Measurements from ENCODE around the gene SMIM44. TPM values are rescaled to one million over a fixed set of nuclear protein-coding genes. Genes with fewer than 3 reads are reported as not detected.

SMIM44 gene
- total and polyA plus RNA-seq, 2 donors: not detected

DNA sequence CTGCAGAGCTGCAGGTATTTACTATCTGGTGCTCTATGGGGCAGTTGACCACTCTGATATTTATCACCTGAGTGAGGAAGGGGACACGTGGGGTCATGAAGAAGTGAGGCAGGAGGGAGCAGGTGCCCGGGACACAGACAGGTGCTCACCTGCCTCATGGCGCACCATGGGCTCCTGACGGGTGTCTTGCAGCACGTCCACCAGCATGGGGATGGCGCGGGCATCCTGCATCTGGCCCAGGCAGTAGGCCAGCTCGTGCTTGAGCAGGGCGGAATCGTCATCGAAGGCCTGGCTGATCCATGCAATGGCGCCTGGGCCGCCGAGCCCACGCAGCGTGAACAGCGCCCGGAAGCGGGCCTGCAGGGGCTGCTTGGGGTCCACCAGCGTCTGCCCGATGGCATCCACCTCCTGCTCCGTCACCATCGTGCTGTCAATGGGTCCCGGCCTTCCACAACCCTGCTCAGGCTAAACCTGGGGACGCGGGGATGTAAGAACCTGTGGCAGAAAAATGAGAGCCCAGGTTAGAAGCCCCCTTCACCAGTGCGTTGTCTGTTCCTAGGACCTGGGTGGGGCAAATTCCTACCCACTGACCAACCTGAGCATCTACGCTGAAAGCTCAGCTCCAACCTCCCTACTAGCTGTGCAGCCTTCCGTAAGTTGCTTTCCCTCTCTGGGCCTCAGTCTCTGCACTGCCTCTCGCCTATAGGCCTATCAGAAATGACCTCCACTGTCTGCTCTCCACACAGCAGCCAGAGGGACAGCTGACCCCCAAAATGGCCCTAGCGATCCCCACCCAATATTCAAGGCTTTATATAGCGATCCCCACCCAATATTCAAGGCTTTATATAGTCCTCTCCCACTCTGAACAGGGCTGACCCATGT lies 13.4 kb upstream of the SMIM44 start:
- no peak overlapping the region for H3K27ac ChIP-seq (ENCODE audit: low read depth in 1 of 2, low read length in 1 of 2)
- H3K27me3 ChIP-seq (ENCODE audit: control insufficient read depth in 2 of 2, insufficient read depth in 1 of 2, low read length in 1 of 2): no peaks in the 10 kb centered on the region
- H3K4me3 ChIP-seq (ENCODE audit: low read length in 2 of 2): no peak overlapping the region
- 98% methylated on average over 32 of the region's 32 CpGs for WGBS
- DNase-seq (ENCODE audit: low read depth in 6 of 9, low spot score in 9 of 9): no peak
- H3K9me3 ChIP-seq (ENCODE audit: control insufficient read depth in 2 of 2, insufficient read depth in 1 of 2, low read length in 1 of 2): peaks cover 0 to 2% of the 10 kb centered on the region in 2 donors
- peaks cover 27 to 33% of the 10 kb centered on the region in 2 donors for H3K36me3 ChIP-seq (ENCODE audit: control insufficient read depth in 2 of 2, insufficient read depth in 2 of 2, low read length in 1 of 2)
- peaks cover 10 to 27% of the 10 kb centered on the region in 2 donors for H3K4me1 ChIP-seq (ENCODE audit: control insufficient read depth in 2 of 2, insufficient read depth in 2 of 2, low read length in 2 of 2)

DNA sequence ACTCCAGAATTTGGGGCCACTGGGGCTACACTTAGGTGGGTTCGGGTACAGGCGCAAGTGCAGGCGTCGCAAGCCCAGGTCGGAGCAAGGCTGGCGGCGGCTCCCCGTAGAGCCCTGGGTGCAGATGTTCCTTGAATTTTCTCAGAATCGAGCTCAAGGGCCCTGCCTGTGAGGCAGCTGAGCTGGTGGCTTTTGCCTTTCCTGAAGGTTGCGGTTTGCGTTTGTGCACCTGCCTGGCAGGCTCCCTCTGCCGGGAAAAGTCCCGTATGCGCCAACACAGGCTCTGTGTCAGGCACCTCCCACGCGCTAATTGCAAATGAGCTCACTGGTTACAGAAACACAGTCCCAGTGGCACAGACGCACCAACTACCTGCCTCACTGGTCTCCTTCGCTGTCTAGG lies 11.3 kb upstream of the SMIM44 start:
- Histone ChIP-seq H3K27me3 (ENCODE audit: control insufficient read depth in 2 of 2, insufficient read depth in 1 of 2, low read length in 1 of 2) (no peaks in the 10 kb centered on the region), H3K4me3 (ENCODE audit: low read length in 2 of 2) (no peak overlapping the region), H3K27ac (ENCODE audit: low read depth in 1 of 2, low read length in 1 of 2) (peak overlapping the region; percentile 53 to 86), H3K4me1 (ENCODE audit: control insufficient read depth in 2 of 2, insufficient read depth in 2 of 2, low read length in 2 of 2) (peaks cover 5 to 14% of the 10 kb centered on the region in 2 donors), H3K36me3 (ENCODE audit: control insufficient read depth in 2 of 2, insufficient read depth in 2 of 2, low read length in 1 of 2) (peaks cover 27 to 45% of the 10 kb centered on the region in 2 donors), H3K9me3 (ENCODE audit: control insufficient read depth in 2 of 2, insufficient read depth in 1 of 2, low read length in 1 of 2) (no peaks in the 10 kb centered on the region)
- DNase-seq (ENCODE audit: low read depth in 6 of 9, low spot score in 9 of 9): peak in 4 of 9 donors; percentile 62 to 82 (median 66)
- WGBS: 55% methylated on average over 18 of the region's 18 CpGs

DNA sequence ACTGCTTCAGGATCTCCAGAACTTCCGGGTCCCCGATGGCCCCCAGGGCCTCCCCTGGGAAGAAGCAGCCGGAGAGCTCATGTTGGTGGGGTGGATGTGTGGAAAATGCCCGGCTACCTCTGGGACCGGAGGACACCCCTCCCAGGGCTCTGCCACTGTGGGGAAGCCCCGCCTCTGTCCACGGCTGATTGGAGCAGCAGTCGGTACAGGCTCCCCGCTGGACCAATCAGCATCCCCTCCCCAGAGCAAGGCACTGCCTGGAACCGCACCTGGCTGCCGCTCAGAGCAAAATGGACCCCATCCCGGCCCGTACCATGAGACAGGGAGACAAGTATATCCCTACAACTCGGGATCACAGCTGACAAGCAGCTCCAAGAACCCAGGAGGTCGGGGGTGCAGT lies 10.8 kb upstream of the SMIM44 start:
- Histone ChIP-seq H3K27ac (ENCODE audit: low read depth in 1 of 2, low read length in 1 of 2) (peak overlapping the region; percentile 53 to 86), H3K27me3 (ENCODE audit: control insufficient read depth in 2 of 2, insufficient read depth in 1 of 2, low read length in 1 of 2) (no peaks in the 10 kb centered on the region), H3K9me3 (ENCODE audit: control insufficient read depth in 2 of 2, insufficient read depth in 1 of 2, low read length in 1 of 2) (no peaks in the 10 kb centered on the region), H3K4me1 (ENCODE audit: control insufficient read depth in 2 of 2, insufficient read depth in 2 of 2, low read length in 2 of 2) (peaks cover 5 to 12% of the 10 kb centered on the region in 2 donors), H3K36me3 (ENCODE audit: control insufficient read depth in 2 of 2, insufficient read depth in 2 of 2, low read length in 1 of 2) (peaks cover 27 to 45% of the 10 kb centered on the region in 2 donors), H3K4me3 (ENCODE audit: low read length in 2 of 2) (no peak overlapping the region)
- peak in 3 of 9 donors; percentile 52 to 64 (median 53) for DNase-seq (ENCODE audit: low read depth in 6 of 9, low spot score in 9 of 9)
- WGBS: 83% methylated on average over 15 of the region's 15 CpGs

DNA sequence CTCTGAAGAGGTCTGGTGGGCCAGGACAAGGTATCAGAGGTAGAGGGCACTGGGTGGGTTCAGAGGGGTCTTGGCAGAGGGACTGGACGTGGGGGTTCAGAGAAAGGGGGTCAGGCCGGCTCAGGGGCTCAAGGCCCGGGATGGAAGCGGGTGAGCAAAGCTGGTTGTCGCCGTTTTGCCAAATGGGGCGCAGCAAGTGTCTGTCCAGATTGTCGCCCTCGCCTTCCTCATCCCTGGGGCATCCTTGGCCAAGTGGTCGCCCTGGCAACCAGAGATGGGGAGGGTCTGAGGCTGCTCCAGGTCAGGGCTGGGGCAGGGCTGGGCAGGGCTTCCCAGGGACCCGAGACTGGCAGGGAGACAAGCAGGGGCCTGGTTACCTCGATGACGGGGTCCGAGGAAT lies 10.4 kb upstream of the SMIM44 start:
- Histone ChIP-seq H3K9me3 (ENCODE audit: control insufficient read depth in 2 of 2, insufficient read depth in 1 of 2, low read length in 1 of 2) (no peaks in the 10 kb centered on the region), H3K4me3 (ENCODE audit: low read length in 2 of 2) (no peak overlapping the region), H3K27me3 (ENCODE audit: control insufficient read depth in 2 of 2, insufficient read depth in 1 of 2, low read length in 1 of 2) (no peaks in the 10 kb centered on the region), H3K4me1 (ENCODE audit: control insufficient read depth in 2 of 2, insufficient read depth in 2 of 2, low read length in 2 of 2) (peaks cover 5 to 12% of the 10 kb centered on the region in 2 donors), H3K27ac (ENCODE audit: low read depth in 1 of 2, low read length in 1 of 2) (peak overlapping the region in 1 of 2 donors; percentile 86), H3K36me3 (ENCODE audit: control insufficient read depth in 2 of 2, insufficient read depth in 2 of 2, low read length in 1 of 2) (peaks cover 27 to 45% of the 10 kb centered on the region in 2 donors)
- no peak for DNase-seq (ENCODE audit: low read depth in 6 of 9, low spot score in 9 of 9)
- WGBS: 97% methylated on average over 14 of the region's 14 CpGs

DNA sequence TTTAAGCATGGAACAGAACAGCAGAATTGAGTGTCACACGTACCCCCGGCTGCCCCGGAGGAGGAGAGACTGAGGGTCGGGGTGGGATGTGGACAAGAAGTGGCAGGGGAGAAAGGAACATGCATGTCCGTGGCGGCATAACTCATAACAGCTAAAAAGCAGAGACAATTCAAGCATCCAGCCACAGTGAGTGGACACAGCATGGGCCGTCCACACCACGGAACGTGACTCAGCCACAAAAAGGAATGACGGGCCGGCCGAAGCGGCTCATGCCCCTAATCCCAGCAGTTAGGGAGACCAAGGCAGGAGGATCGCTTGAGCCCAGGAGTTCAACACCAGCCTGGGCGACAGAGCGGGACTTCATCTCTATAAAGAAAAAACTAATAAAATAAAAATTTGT lies 9.7 kb upstream of the SMIM44 start:
- Histone ChIP-seq H3K27me3 (ENCODE audit: control insufficient read depth in 2 of 2, insufficient read depth in 1 of 2, low read length in 1 of 2) (no peaks in the 10 kb centered on the region), H3K9me3 (ENCODE audit: control insufficient read depth in 2 of 2, insufficient read depth in 1 of 2, low read length in 1 of 2) (no peaks in the 10 kb centered on the region), H3K27ac (ENCODE audit: low read depth in 1 of 2, low read length in 1 of 2) (no peak overlapping the region), H3K4me1 (ENCODE audit: control insufficient read depth in 2 of 2, insufficient read depth in 2 of 2, low read length in 2 of 2) (peaks cover 5 to 12% of the 10 kb centered on the region in 2 donors), H3K4me3 (ENCODE audit: low read length in 2 of 2) (no peak overlapping the region), H3K36me3 (ENCODE audit: control insufficient read depth in 2 of 2, insufficient read depth in 2 of 2, low read length in 1 of 2) (peaks cover 27 to 48% of the 10 kb centered on the region in 2 donors)
- 96% methylated on average over 16 of the region's 16 CpGs for WGBS
- no peak for DNase-seq (ENCODE audit: low read depth in 6 of 9, low spot score in 9 of 9)

DNA sequence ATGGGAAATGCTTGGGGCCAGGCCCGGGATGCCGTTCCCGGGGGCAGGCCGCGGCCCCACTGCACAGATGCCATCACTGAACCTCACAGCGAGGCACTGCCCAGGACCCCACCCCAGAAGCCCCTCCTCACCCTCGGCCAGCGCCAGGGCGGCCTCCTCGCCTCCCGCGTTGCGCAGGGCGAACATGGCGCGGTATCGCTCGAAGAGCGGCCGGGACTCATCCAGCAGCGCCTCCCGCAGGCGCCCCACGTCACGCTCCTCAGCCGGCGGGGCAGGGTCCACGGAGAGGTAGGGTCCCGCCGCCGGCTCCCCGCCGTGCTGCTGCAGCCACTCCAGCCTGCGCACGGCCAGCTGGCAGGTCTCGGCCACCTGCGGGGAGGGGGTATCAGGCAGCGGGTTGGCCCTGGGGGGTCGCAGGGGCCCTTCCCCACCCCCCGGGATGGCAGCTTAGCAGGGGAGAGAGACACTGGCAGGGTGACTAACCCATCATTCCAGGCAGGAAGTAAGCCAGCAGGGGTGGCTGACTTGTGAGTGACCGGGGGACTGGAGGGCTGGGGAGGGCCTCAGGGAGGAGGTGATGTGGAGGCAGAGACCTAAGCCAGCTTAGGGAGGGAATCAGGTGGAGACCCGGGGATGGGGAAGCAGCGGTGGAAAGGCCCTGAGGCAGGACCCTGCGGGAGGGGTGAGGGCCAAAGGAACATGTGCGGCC lies 9.0 kb upstream of the SMIM44 start:
- H3K27ac ChIP-seq (ENCODE audit: low read depth in 1 of 2, low read length in 1 of 2): no peak overlapping the region
- no peaks in the 10 kb centered on the region for H3K9me3 ChIP-seq (ENCODE audit: control insufficient read depth in 2 of 2, insufficient read depth in 1 of 2, low read length in 1 of 2)
- H3K27me3 ChIP-seq (ENCODE audit: control insufficient read depth in 2 of 2, insufficient read depth in 1 of 2, low read length in 1 of 2): no peaks in the 10 kb centered on the region
- peaks cover 27 to 48% of the 10 kb centered on the region in 2 donors for H3K36me3 ChIP-seq (ENCODE audit: control insufficient read depth in 2 of 2, insufficient read depth in 2 of 2, low read length in 1 of 2)
- DNase-seq (ENCODE audit: low read depth in 6 of 9, low spot score in 9 of 9): no peak
- peaks cover 5 to 12% of the 10 kb centered on the region in 2 donors for H3K4me1 ChIP-seq (ENCODE audit: control insufficient read depth in 2 of 2, insufficient read depth in 2 of 2, low read length in 2 of 2)
- H3K4me3 ChIP-seq (ENCODE audit: low read length in 2 of 2): no peak overlapping the region
- 98% methylated on average over 45 of the region's 45 CpGs for WGBS

DNA sequence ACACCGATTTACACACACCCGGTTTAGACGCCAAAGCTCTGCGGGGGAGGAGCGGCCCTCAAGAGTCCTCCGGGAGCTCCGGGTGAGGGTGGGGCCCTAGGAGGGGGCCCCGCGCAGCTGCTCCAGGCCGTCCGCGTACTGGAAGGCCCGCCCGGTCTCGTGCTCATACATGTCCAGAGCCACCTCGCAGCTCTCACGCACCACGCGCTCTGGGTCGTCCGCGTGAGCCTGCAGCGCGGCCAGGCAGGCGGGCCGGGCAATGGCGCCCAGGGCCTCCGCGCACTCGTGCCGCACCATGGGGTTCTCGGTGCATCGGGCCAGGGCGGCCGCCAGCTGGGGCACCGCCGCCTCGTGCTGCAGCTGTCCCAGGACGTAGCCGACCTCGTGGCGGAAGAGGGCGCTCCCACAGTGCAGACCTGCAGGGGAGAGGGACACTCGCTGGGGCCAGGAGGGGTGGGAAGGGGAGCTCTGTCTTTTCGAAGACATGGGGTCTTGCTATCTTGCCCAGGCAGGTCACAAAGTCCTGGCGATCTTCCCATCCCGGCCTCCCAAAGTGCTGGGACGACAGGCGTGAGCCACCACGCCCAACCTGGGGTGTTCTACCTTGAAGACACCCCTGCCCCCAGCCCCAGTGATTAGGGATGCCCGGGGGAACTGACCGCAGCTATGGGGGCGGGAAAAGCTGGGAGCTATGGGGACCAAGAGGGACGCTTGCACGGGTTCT lies 8.3 kb upstream of the SMIM44 start:
- Histone ChIP-seq H3K36me3 (ENCODE audit: control insufficient read depth in 2 of 2, insufficient read depth in 2 of 2, low read length in 1 of 2) (peaks cover 26 to 46% of the 10 kb centered on the region in 2 donors), H3K9me3 (ENCODE audit: control insufficient read depth in 2 of 2, insufficient read depth in 1 of 2, low read length in 1 of 2) (no peaks in the 10 kb centered on the region), H3K4me1 (ENCODE audit: control insufficient read depth in 2 of 2, insufficient read depth in 2 of 2, low read length in 2 of 2) (peaks cover 5 to 12% of the 10 kb centered on the region in 2 donors), H3K27me3 (ENCODE audit: control insufficient read depth in 2 of 2, insufficient read depth in 1 of 2, low read length in 1 of 2) (no peaks in the 10 kb centered on the region), H3K27ac (ENCODE audit: low read depth in 1 of 2, low read length in 1 of 2) (no peak overlapping the region), H3K4me3 (ENCODE audit: low read length in 2 of 2) (no peak overlapping the region)
- whole genome bisulfite sequencing: 98% methylated on average over 55 of the region's 55 CpGs
- no peak for DNase-seq (ENCODE audit: low read depth in 6 of 9, low spot score in 9 of 9)

DNA sequence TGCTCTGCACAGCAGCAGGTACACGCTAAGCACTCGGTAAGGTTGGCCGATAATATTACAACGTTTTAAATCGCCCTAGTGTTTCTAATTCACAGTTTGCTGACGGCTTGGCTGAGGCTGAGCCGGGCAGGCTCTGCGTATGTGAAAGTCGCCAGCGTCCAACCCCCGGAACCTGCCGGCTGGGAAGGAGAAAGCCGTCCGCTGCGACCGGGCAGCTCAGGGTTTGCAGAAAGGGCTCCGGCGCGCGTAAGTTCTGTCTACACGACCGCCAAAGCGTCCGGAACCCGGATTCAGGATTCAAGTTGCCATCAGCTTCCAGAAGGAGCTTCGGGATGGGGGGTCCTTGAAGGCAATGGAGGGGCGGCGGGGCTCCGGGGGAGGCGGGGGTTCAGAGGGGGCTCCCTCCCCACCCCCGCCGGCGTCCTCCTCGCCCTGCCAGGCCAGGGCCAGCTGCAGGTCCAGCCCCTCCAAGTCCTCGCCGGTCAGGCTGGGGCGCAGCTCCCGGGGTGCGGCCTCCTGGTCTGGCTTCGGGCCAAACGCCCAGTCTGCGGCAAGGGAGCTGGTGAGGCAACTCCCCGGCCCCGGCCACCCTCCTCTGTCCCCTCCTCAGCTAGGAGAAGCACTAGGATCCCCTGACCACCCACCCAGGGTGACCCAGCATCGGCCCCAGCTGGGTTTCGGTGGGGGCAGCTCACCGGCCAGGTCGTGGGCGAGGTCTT lies 575 bp downstream of the SMIM44 start:
- Histone ChIP-seq H3K4me1 (ENCODE audit: control insufficient read depth in 2 of 2, insufficient read depth in 2 of 2, low read length in 2 of 2) (peaks cover 3 to 20% of the 10 kb centered on the region in 2 donors), H3K27me3 (ENCODE audit: control insufficient read depth in 2 of 2, insufficient read depth in 1 of 2, low read length in 1 of 2) (peaks cover 0 to 15% of the 10 kb centered on the region in 2 donors), H3K27ac (ENCODE audit: low read depth in 1 of 2, low read length in 1 of 2) (no peak overlapping the region), H3K9me3 (ENCODE audit: control insufficient read depth in 2 of 2, insufficient read depth in 1 of 2, low read length in 1 of 2) (peaks cover 0 to 16% of the 10 kb centered on the region in 2 donors), H3K4me3 (ENCODE audit: low read length in 2 of 2) (no peak overlapping the region), H3K36me3 (ENCODE audit: control insufficient read depth in 2 of 2, insufficient read depth in 2 of 2, low read length in 1 of 2) (no peaks in the 10 kb centered on the region)
- no peak for DNase-seq (ENCODE audit: low read depth in 6 of 9, low spot score in 9 of 9)
- 96% methylated on average over 49 of the region's 49 CpGs for WGBS
